ENCODE data around the gene NME8. TPM values are rescaled to one million over a fixed set of nuclear protein-coding genes. Genes with fewer than 3 reads are reported as not detected.
"Not testable (repeated sequence)": the region's sequence is repeated elsewhere in the genome, so short reads cannot be mapped to it uniquely, and the experiment has no call there.

The NME8 gene
- 0.16 and 0.18 TPM in 2 replicates for polyA plus RNA-seq (2013)

- Histone ChIP-seq H2AK5ac (ENCODE audit: low read length) (no peak within 1 kb of the TSS), H4K12ac (ENCODE audit: low read depth, low read length) (no peak within 1 kb of the TSS), H3K79me2 (ENCODE audit: control insufficient read depth, insufficient read depth, low read length, poor library complexity) (no peaks in the 10 kb centered on the region), H4K91ac (ENCODE audit: low read depth, low read length) (no peak within 1 kb of the TSS), H3K79me1 (ENCODE audit: low read length) (no peaks in the 10 kb centered on the region), H2BK120ac (ENCODE audit: insufficient read depth, low read length, poor library complexity) (no peak within 1 kb of the TSS), H4K8ac (ENCODE audit: low read depth, low read length) (no peak within 1 kb of the TSS), H3K14ac (ENCODE audit: low read length) (no peak within 1 kb of the TSS), H3K4me1 (ENCODE audit: control insufficient read depth in 1 of 2, insufficient read depth in 2 of 2, low read length in 2 of 2) (no peaks in the 10 kb centered on the region), H3K23ac (ENCODE audit: low read length) (no peak within 1 kb of the TSS), H3K4ac (ENCODE audit: low read depth, low read length) (no peak within 1 kb of the TSS), H3K4me3 (ENCODE audit: low read depth, low read length) (no peak within 1 kb of the TSS), H3K4me2 (ENCODE audit: low read length) (no peak within 1 kb of the TSS), H3K27me3 (ENCODE audit: insufficient read depth, low read length) (no peaks in the 10 kb centered on the region), H2AFZ (ENCODE audit: insufficient read depth, low read length, poor library complexity) (no peak within 1 kb of the TSS), H2BK5ac (ENCODE audit: low read depth, low read length, poor library complexity) (no peak within 1 kb of the TSS), H3K9me3 (ENCODE audit: insufficient read depth, low read depth, low read length) (peaks cover 4% of the 10 kb centered on the region), H3K18ac (ENCODE audit: low read length) (no peak within 1 kb of the TSS), H3K36me3 (ENCODE audit: control insufficient read depth in 1 of 2, insufficient read depth in 2 of 2, low read length in 2 of 2) (no peaks in the 10 kb centered on the region), H3K27ac (ENCODE audit: low read depth, low read length) (no peak within 1 kb of the TSS), H3K9ac (ENCODE audit: low read length) (no peak within 1 kb of the TSS), H2BK12ac (ENCODE audit: low read length) (no peak within 1 kb of the TSS)
- no CpG with 5 or more reads among the region's 7 CpGs for WGBS (ENCODE audit: extremely low coverage, insufficient coverage, insufficient read length)
- no peak for DNase-seq
Observed at GRCh38 chr7:37848297-37848696, at the start of gene NME8. Gene NME8, plus strand, starts transcription at chr7:37848597. Its CDS starts 1,670 bp downstream, at chr7:37850267.

GRCh38 chr7:37806152-37806551 lies 42.2 kb upstream of the NME8 start:
- Histone ChIP-seq H4K12ac (ENCODE audit: low read depth, low read length) (no peak overlapping the region), H3K9me3 (ENCODE audit: insufficient read depth, low read depth, low read length) (no peaks in the 10 kb centered on the region), H3K79me1 (ENCODE audit: low read length) (no peaks in the 10 kb centered on the region), H3K36me3 (ENCODE audit: control insufficient read depth in 1 of 2, insufficient read depth in 2 of 2, low read length in 2 of 2) (no peaks in the 10 kb centered on the region), H3K27ac (ENCODE audit: low read depth, low read length) (no peak overlapping the region), H3K27me3 (ENCODE audit: insufficient read depth, low read length) (no peaks in the 10 kb centered on the region), H2AK5ac (ENCODE audit: low read length) (no peak overlapping the region), H2BK5ac (ENCODE audit: low read depth, low read length, poor library complexity) (no peak overlapping the region), H4K91ac (ENCODE audit: low read depth, low read length) (no peak overlapping the region), H3K23ac (ENCODE audit: low read length) (no peak overlapping the region), H3K9ac (ENCODE audit: low read length) (no peak overlapping the region), H2BK120ac (ENCODE audit: insufficient read depth, low read length, poor library complexity) (no peak overlapping the region), H3K4ac (ENCODE audit: low read depth, low read length) (no peak overlapping the region), H3K4me2 (ENCODE audit: low read length) (no peak overlapping the region), H3K18ac (ENCODE audit: low read length) (no peak overlapping the region), H3K4me1 (ENCODE audit: control insufficient read depth in 1 of 2, insufficient read depth in 2 of 2, low read length in 2 of 2) (no peaks in the 10 kb centered on the region), H2BK12ac (ENCODE audit: low read length) (no peak overlapping the region), H2AFZ (ENCODE audit: insufficient read depth, low read length, poor library complexity) (no peak overlapping the region), H3K79me2 (ENCODE audit: control insufficient read depth, insufficient read depth, low read length, poor library complexity) (no peaks in the 10 kb centered on the region), H3K14ac (ENCODE audit: low read length) (no peak overlapping the region), H4K8ac (ENCODE audit: low read depth, low read length) (no peak overlapping the region), H3K4me3 (ENCODE audit: low read depth, low read length) (no peak overlapping the region)
- no peak for DNase-seq
- WGBS (ENCODE audit: extremely low coverage, insufficient coverage, insufficient read length) = no CpG with 5 or more reads among the region's 2 CpGs

- not testable (repeated sequence) for H3K4me1 ChIP-seq (ENCODE audit: control insufficient read depth in 1 of 2, insufficient read depth in 2 of 2, low read length in 2 of 2); H3K27me3 ChIP-seq (ENCODE audit: insufficient read depth, low read length); H3K79me2 ChIP-seq (ENCODE audit: control insufficient read depth, insufficient read depth, low read length, poor library complexity); DNase-seq; H3K23ac ChIP-seq (ENCODE audit: low read length); H3K4me3 ChIP-seq (ENCODE audit: low read depth, low read length); H2AK5ac ChIP-seq (ENCODE audit: low read length); H2BK5ac ChIP-seq (ENCODE audit: low read depth, low read length, poor library complexity); H3K27ac ChIP-seq (ENCODE audit: low read depth, low read length); H3K9ac ChIP-seq (ENCODE audit: low read length); H2AFZ ChIP-seq (ENCODE audit: insufficient read depth, low read length, poor library complexity); H4K91ac ChIP-seq (ENCODE audit: low read depth, low read length); H3K4me2 ChIP-seq (ENCODE audit: low read length); H3K14ac ChIP-seq (ENCODE audit: low read length); H4K12ac ChIP-seq (ENCODE audit: low read depth, low read length); H3K4ac ChIP-seq (ENCODE audit: low read depth, low read length); H3K18ac ChIP-seq (ENCODE audit: low read length); H3K79me1 ChIP-seq (ENCODE audit: low read length); H2BK120ac ChIP-seq (ENCODE audit: insufficient read depth, low read length, poor library complexity); H4K8ac ChIP-seq (ENCODE audit: low read depth, low read length); H3K36me3 ChIP-seq (ENCODE audit: control insufficient read depth in 1 of 2, insufficient read depth in 2 of 2, low read length in 2 of 2); H3K9me3 ChIP-seq (ENCODE audit: insufficient read depth, low read depth, low read length); H2BK12ac ChIP-seq (ENCODE audit: low read length)
- no CpG with 5 or more reads among the region's 1 CpG for WGBS (ENCODE audit: extremely low coverage, insufficient coverage, insufficient read length)
Observed at GRCh38 chr7:37812161-37812580, 36.2 kb upstream of the NME8 start.

GRCh38 chr7:37815671-37816371 lies 32.6 kb upstream of the NME8 start:
- no peak overlapping the region for H3K4ac ChIP-seq (ENCODE audit: low read depth, low read length)
- H3K27ac ChIP-seq (ENCODE audit: low read depth, low read length) = no peak overlapping the region
- no peaks in the 10 kb centered on the region for H3K36me3 ChIP-seq (ENCODE audit: control insufficient read depth in 1 of 2, insufficient read depth in 2 of 2, low read length in 2 of 2)
- H3K9me3 ChIP-seq (ENCODE audit: insufficient read depth, low read depth, low read length) = no peaks in the 10 kb centered on the region
- H3K18ac ChIP-seq (ENCODE audit: low read length) = no peak overlapping the region
- H3K79me2 ChIP-seq (ENCODE audit: control insufficient read depth, insufficient read depth, low read length, poor library complexity) = no peaks in the 10 kb centered on the region
- no peak overlapping the region for H4K12ac ChIP-seq (ENCODE audit: low read depth, low read length)
- H2AK5ac ChIP-seq (ENCODE audit: low read length) = no peak overlapping the region
- H3K79me1 ChIP-seq (ENCODE audit: low read length) = no peaks in the 10 kb centered on the region
- DNase-seq = no peak
- no peak overlapping the region for H3K4me2 ChIP-seq (ENCODE audit: low read length)
- H3K4me1 ChIP-seq (ENCODE audit: control insufficient read depth in 1 of 2, insufficient read depth in 2 of 2, low read length in 2 of 2) = no peaks in the 10 kb centered on the region
- no peak overlapping the region for H3K4me3 ChIP-seq (ENCODE audit: low read depth, low read length)
- WGBS (ENCODE audit: extremely low coverage, insufficient coverage, insufficient read length) = no CpG with 5 or more reads among the region's 2 CpGs
- no peak overlapping the region for H2AFZ ChIP-seq (ENCODE audit: insufficient read depth, low read length, poor library complexity)
- no peak overlapping the region for H2BK12ac ChIP-seq (ENCODE audit: low read length)
- H3K9ac ChIP-seq (ENCODE audit: low read length) = no peak overlapping the region
- no peaks in the 10 kb centered on the region for H3K27me3 ChIP-seq (ENCODE audit: insufficient read depth, low read length)
- H3K23ac ChIP-seq (ENCODE audit: low read length) = no peak overlapping the region
- H2BK120ac ChIP-seq (ENCODE audit: insufficient read depth, low read length, poor library complexity) = no peak overlapping the region
- no peak overlapping the region for H4K8ac ChIP-seq (ENCODE audit: low read depth, low read length)
- no peak overlapping the region for H4K91ac ChIP-seq (ENCODE audit: low read depth, low read length)
- H3K14ac ChIP-seq (ENCODE audit: low read length) = no peak overlapping the region
- no peak overlapping the region for H2BK5ac ChIP-seq (ENCODE audit: low read depth, low read length, poor library complexity)
